Activated CD4-positive, alpha-beta T cell treated with anti-CD3 and anti-CD28 coated beads for 36 hours (primary cell): ENCODE data around the gene INMT. TPM values are rescaled to one million over a fixed set of nuclear protein-coding genes. Genes with fewer than 3 reads are reported as not detected.

Source experiments
- ATAC-seq: fragments of 200-7000 bp; cut with Tn5 transposase; one replicate; pipeline ENCODE4 v1.10.0; 2021; ENCODE audit warnings: mild to moderate bottlenecking, moderate library complexity
- CTCF ChIA-PET: fragments of 350-600 bp; sonication (Branson Sonifier 250); formaldehyde crosslinking; loops from one replicate; lab custom pipeline; 2021; ENCODE audit warnings: antibody characterized with exemption; lab: Charles Lee
- POLR2A ChIA-PET: fragments of 350-600 bp; sonication (Branson Sonifier 250); formaldehyde crosslinking; loops from one replicate; lab custom pipeline; 2021; ENCODE audit warnings: antibody characterized with exemption, inconsistent platforms; lab: Charles Lee
- DNase-seq: peaks from one replicate; pipeline ENCODE4 v3.0.0-alpha.2; 2020
- H3K27ac Mint-ChIP-seq: one replicate; pipeline ENCODE4 v1.8.0; 2021; ENCODE audit warnings: mixed read lengths
- H3K27me3 Mint-ChIP-seq: one replicate; pipeline ENCODE4 v1.8.0; 2021; ENCODE audit warnings: mixed read lengths
- H3K36me3 Mint-ChIP-seq: one replicate; pipeline ENCODE4 v1.8.0; 2021; ENCODE audit warnings: low read depth, mixed read lengths
- H3K4me1 Mint-ChIP-seq: one replicate; pipeline ENCODE4 v1.8.0; 2021; ENCODE audit warnings: mixed read lengths
- H3K4me3 Mint-ChIP-seq: one replicate; pipeline ENCODE4 v1.8.0; 2021; ENCODE audit warnings: mild to moderate bottlenecking, moderate library complexity, mixed read lengths
- H3K9me3 Mint-ChIP-seq: one replicate; pipeline ENCODE4 v1.8.0; 2021; ENCODE audit warnings: low read depth, mixed read lengths
- intact Hi-C, 2 experiments: fragments of 100-400 bp; cut with DNase I in 1 of 2; cut with micrococcal nuclease in 1 of 2; formaldehyde crosslinking; loops; one replicate each; pipeline versions ENCODE4 v1.14.2 to v1.15.1; 2022 to 2024; cut with DNase I, micrococcal nuclease
- total RNA-seq, 2 experiments: library from RNA; stranded (reverse); gene quantifications; one replicate each; pipeline ENCODE4 v1.2.3, GENCODE V29; 2021

Gene INMT
- total RNA-seq, 2 experiments from 2014 or later = 0.07 to 0.09 TPM

DNA sequence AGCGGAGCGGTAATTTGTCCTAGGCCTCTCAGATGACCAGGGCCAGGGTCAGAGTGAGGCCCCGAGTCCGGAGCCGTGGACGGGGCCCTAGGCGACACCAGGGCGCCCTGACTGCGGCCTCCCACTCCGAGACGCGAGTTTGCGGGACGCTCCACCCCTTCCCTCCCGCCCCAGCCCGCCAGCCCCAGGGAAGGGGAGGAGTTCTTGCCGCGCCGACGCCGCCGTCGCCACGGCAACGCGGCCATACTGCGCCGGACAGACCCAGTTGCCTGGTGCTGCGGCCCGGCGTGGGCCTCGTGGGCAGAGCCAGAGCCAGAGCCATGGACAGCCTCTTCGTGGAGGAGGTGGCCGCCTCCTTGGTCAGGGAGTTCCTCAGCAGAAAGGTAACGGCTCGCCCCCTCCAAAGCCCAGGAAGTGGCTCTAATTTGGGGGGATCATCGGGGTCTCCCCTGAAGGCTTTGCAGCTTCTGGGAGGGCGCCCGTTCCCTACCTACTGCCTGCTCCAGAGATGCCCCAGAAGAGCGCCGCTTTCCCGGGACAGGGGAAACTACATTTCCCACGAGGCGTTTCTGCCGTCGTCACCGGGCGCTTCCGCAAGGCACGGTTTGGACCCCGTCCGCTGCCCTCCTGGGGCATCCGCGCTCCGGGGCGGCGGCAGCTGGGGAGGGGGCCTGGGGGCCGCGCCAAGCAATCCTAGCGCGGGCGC lies 19.4 kb downstream of the INMT start, which contains the start of gene MINDY4:
Gene MINDY4 (plus strand): TSS at position 244 of the 706 bp plus-strand sequence. CDS start 77 bp downstream, at position 321.
- ChIA-PET CTCF (no interaction called here), POLR2A (no interaction called here)
- H3K4me3 Mint-ChIP-seq = peak within 1 kb of the TSS; percentile 75

DNA sequence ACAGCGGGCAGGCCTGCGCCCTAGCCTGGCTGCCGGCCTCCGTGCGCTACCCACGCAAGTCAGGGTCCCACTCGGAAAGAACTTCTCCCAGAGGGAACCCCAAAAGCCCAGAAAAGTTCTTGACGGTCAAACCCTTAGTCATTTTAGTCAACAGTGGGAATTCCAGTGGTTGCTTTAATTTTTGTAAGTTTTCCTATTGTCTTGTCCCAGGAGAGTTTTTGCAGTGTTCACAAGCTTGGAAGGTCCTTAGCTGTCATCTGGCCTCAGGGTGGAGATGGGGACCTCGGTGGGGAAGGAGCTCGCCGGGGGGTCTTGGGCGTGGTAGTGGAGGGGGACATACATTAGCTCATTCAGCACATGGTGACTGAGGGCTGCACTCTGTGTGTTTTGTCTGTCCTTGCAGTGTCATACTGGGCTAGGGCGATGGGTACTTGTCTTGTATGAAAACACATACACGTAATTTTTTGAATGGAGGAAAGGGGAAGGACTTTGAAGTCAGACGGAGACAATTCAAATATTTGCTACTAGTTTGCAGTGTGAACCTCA lies 20.0 kb downstream of the INMT start:
- CTCF ChIA-PET = interaction anchor here (0.6 to 2.0 kb wide), 2 partner anchors 32 to 64 kb away, joined by 4 to 5 read pairs; no protein-coding TSS in a partner anchor
- intact Hi-C loops = loop anchor here in 1 of 2 experiments (1.0 to 10.0 kb wide), 4 partner anchors 45 to 1723 kb away; partner anchors contain the start of genes AVL9, GARS1, LSM5 and ZNRF2
- Mint-ChIP-seq H3K4me3 (peak overlapping the region; percentile 75), H3K9me3 (no peaks in the 10 kb centered on the region), H3K36me3 (no peaks in the 10 kb centered on the region), H3K27ac (peak overlapping the region; percentile 74), H3K27me3 (no peaks in the 10 kb centered on the region), H3K4me1 (peaks cover 11% of the 10 kb centered on the region)
- peak; percentile 30 for DNase-seq
- ATAC-seq = peak; percentile 59
- POLR2A ChIA-PET = no interaction called here

More for the DNA sequence above, 19.4 kb downstream of the INMT start, which contains the start of gene MINDY4:
- no peaks in the 10 kb centered on the region for H3K9me3 Mint-ChIP-seq
- peaks cover 11% of the 10 kb centered on the region for H3K4me1 Mint-ChIP-seq
- intact Hi-C loops = loop anchor here in 1 of 2 experiments (1.0 to 10.0 kb wide), 4 partner anchors 44 to 1723 kb away; partner anchors contain the start of genes AVL9, GARS1, LSM5 and ZNRF2
- peak; percentile 96 for ATAC-seq
- peak; percentile 86 for DNase-seq
- no peaks in the 10 kb centered on the region for H3K27me3 Mint-ChIP-seq
- H3K27ac Mint-ChIP-seq = peak within 1 kb of the TSS; percentile 74
- H3K36me3 Mint-ChIP-seq = no peaks in the 10 kb centered on the region

GRCh38 chr7:30772984-30773383 lies 21.0 kb downstream of the INMT start:
- ChIA-PET POLR2A (no interaction called here), CTCF (interaction anchor here (0.6 to 2.0 kb wide), 2 partner anchors 33 to 65 kb away, joined by 4 to 5 read pairs; no protein-coding TSS in a partner anchor)
- H3K4me1 Mint-ChIP-seq = peaks cover 11% of the 10 kb centered on the region
- no peaks in the 10 kb centered on the region for H3K36me3 Mint-ChIP-seq
- no peaks in the 10 kb centered on the region for H3K27me3 Mint-ChIP-seq
- H3K9me3 Mint-ChIP-seq = no peaks in the 10 kb centered on the region
- DNase-seq = no peak
- intact Hi-C loops = loop anchor here in 1 of 2 experiments (10.0 kb wide), 1 partner anchor 1722 kb away; the partner anchor contains the start of genes AVL9 and LSM5
- H3K4me3 Mint-ChIP-seq = no peak overlapping the region
- no peak overlapping the region for H3K27ac Mint-ChIP-seq
- ATAC-seq = no peak

- Mint-ChIP-seq H3K27ac (no peak overlapping the region), H3K9me3 (no peaks in the 10 kb centered on the region), H3K4me1 (peaks cover 6% of the 10 kb centered on the region), H3K27me3 (no peaks in the 10 kb centered on the region), H3K4me3 (no peak overlapping the region), H3K36me3 (no peaks in the 10 kb centered on the region)
- ChIA-PET CTCF (interaction anchor here (0.7 kb wide), 1 partner anchor 73 kb away, joined by 3 read pairs; no protein-coding TSS in a partner anchor), POLR2A (no interaction called here)
- DNase-seq (no peak), ATAC-seq (no peak)
- intact Hi-C loops = loop anchor here in 1 of 2 experiments (10.0 kb wide), 1 partner anchor 1719 kb away; the partner anchor contains the start of genes AVL9 and LSM5
These were observed 24.1 kb downstream of the INMT start for GRCh38 chr7:30775992-30776391.

DNA sequence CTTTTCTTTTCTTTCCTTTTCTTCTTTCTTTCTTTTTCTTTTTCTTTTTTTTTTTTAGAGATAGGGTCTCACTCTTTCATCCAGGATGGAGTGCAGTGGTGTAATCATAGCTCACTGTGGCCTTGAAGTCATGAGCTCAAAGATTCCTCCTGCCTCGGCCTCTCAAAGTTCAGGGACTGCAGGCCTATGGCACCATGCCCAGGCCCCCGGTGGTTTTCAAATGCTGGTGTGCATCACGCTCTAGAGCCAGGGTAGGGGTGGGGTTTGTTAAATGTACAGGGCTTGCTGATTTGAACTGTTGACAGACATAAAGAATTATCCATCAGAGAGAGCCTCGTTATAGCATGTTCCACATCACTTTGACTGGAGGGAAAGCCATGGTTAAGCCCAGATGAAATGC lies 25.0 kb downstream of the INMT start:
- intact Hi-C loops = loop anchor here in 1 of 2 experiments (10.0 kb wide), 1 partner anchor 1718 kb away; the partner anchor contains the start of genes AVL9 and LSM5
- Mint-ChIP-seq H3K4me1 (peaks cover 5% of the 10 kb centered on the region), H3K27me3 (no peaks in the 10 kb centered on the region), H3K9me3 (no peaks in the 10 kb centered on the region), H3K27ac (no peak overlapping the region), H3K4me3 (no peak overlapping the region), H3K36me3 (peaks cover 2% of the 10 kb centered on the region)
- DNase-seq = no peak
- POLR2A ChIA-PET = no interaction called here
- ATAC-seq = no peak
- CTCF ChIA-PET = interaction anchor here (0.7 to 1.2 kb wide), 2 partner anchors 11 to 74 kb away, joined by 3 read pairs; no protein-coding TSS in a partner anchor

DNA sequence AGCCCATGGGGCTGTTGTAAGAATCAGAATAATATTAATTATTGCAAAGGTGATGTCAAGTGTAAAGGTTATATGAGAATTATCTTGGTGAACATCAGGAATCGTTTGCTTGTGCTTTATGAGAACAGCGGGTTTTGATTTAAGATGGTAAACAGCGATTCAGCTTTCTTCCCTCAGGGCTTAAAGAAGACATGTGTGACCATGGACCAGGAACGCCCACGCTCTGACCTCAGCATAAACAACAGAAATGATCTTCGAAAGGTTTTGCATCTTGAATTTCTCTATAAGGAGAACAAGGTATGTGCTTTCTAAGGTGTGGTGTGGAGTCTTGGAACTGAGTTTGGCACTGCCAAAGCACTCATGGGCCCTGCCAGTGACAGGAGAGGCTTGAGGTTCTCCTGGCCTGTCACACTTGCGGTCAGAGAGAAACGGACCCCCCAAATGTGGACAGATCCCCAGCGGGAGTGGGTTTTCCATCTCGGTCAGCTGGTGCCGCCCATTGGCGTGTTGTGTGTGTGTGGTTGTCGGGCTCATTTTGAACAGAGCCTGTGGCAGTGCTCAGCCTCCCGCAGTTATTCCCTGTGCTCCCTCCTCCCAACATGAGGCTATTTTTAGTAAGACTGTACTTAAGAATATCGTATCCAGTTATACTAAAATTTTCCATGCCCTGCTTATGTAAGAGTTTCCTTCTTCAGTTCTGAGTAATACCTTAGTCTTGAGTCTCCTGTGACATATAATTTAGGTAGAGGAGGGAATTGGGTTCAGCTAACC lies 26.5 kb downstream of the INMT start:
- POLR2A ChIA-PET = no interaction called here
- intact Hi-C loops = loop anchor here in 1 of 2 experiments (10.0 kb wide), 1 partner anchor 1716 kb away; the partner anchor contains the start of genes AVL9 and LSM5
- peaks cover 12% of the 10 kb centered on the region for H3K36me3 Mint-ChIP-seq
- H3K9me3 Mint-ChIP-seq = no peaks in the 10 kb centered on the region
- H3K27me3 Mint-ChIP-seq = no peaks in the 10 kb centered on the region
- CTCF ChIA-PET = interaction anchor here (0.7 to 1.2 kb wide), 3 partner anchors 9 to 34 kb away, joined by 3 read pairs; no protein-coding TSS in a partner anchor
- H3K4me1 Mint-ChIP-seq = peaks cover 2% of the 10 kb centered on the region
- DNase-seq = no peak
- no peak overlapping the region for H3K4me3 Mint-ChIP-seq
- no peak for ATAC-seq
- no peak overlapping the region for H3K27ac Mint-ChIP-seq

DNA sequence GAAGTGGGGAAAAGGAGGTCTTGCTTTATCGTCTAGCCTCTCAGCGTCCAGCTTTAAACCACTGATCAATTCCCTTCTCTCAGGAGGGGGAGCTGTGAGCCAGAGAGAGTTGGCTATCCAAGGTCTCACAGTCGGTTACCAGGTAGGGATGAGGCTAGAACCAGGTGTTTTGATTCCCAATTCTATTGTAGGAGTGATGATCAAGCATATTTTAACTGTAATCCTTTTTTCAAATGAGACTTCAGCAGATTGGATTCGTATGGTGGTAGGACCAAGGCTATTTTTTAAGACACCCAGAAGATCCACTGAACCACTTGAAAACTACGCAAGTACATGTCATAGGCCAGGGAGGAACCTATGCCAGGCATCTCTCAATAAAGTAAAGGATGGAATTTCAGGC lies 27.6 kb downstream of the INMT start:
- H3K27ac Mint-ChIP-seq = no peak overlapping the region
- peaks cover 2% of the 10 kb centered on the region for H3K4me1 Mint-ChIP-seq
- no peak for ATAC-seq
- no peak overlapping the region for H3K4me3 Mint-ChIP-seq
- intact Hi-C loops = loop anchor here in 1 of 2 experiments (10.0 kb wide), 1 partner anchor 1715 kb away; the partner anchor contains the start of genes AVL9 and LSM5
- CTCF ChIA-PET = no interaction called here
- peaks cover 12% of the 10 kb centered on the region for H3K36me3 Mint-ChIP-seq
- no peaks in the 10 kb centered on the region for H3K27me3 Mint-ChIP-seq
- POLR2A ChIA-PET = no interaction called here
- H3K9me3 Mint-ChIP-seq = no peaks in the 10 kb centered on the region
- no peak for DNase-seq

- Mint-ChIP-seq H3K9me3 (no peaks in the 10 kb centered on the region), H3K4me1 (peaks cover 2% of the 10 kb centered on the region), H3K4me3 (no peak overlapping the region), H3K27me3 (no peaks in the 10 kb centered on the region), H3K27ac (no peak overlapping the region), H3K36me3 (peaks cover 12% of the 10 kb centered on the region)
- DNase-seq = no peak
- intact Hi-C loops = no loop called here
- no peak for ATAC-seq
- ChIA-PET CTCF (no interaction called here), POLR2A (no interaction called here)
These were observed 29.0 kb downstream of the INMT start for GRCh38 chr7:30780941-30781340.

- ChIA-PET CTCF (no interaction called here), POLR2A (no interaction called here)
- peaks cover 2% of the 10 kb centered on the region for H3K4me1 Mint-ChIP-seq
- no peaks in the 10 kb centered on the region for H3K9me3 Mint-ChIP-seq
- no peaks in the 10 kb centered on the region for H3K27me3 Mint-ChIP-seq
- DNase-seq (no peak), ATAC-seq (no peak)
- no peak overlapping the region for H3K27ac Mint-ChIP-seq
- peaks cover 12% of the 10 kb centered on the region for H3K36me3 Mint-ChIP-seq
- intact Hi-C loops = no loop called here
- H3K4me3 Mint-ChIP-seq = no peak overlapping the region
These were observed 30.8 kb downstream of the INMT start for GRCh38 chr7:30782690-30783089.

- CTCF ChIA-PET = no interaction called here
- ATAC-seq = no peak
These were observed 33.9 kb downstream of the INMT start for GRCh38 chr7:30785786-30786185.

DNA sequence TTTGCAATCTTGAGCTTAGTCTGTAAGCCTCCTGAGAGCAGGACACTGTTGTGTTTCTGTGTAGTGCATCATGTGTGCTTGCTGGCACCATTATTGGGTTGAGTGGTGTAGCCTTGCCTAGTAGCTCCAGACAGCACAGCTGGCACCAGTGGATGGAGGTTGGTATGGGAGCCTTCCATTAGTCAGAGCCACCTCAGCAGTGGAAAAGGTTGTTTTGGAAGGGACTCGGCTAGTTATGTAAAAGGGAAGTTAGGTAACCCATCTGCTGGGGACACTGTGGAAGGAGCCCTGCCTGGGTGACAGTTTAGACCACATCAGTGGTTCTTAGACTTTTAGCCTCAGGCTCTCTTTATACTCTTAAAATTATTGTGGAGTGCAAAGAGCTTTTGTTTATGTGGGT lies 35.6 kb downstream of the INMT start:
- ChIA-PET CTCF (no interaction called here), POLR2A (no interaction called here)
- ATAC-seq = no peak
- no peak overlapping the region for H3K27ac Mint-ChIP-seq
- intact Hi-C loops = no loop called here
- peaks cover 5% of the 10 kb centered on the region for H3K36me3 Mint-ChIP-seq
- DNase-seq = no peak
- no peaks in the 10 kb centered on the region for H3K27me3 Mint-ChIP-seq
- no peak overlapping the region for H3K4me3 Mint-ChIP-seq
- H3K9me3 Mint-ChIP-seq = no peaks in the 10 kb centered on the region
- no peaks in the 10 kb centered on the region for H3K4me1 Mint-ChIP-seq

More at GRCh38 chr7:30785786-30786185, 33.9 kb downstream of the INMT start:
- Mint-ChIP-seq H3K4me1 (no peaks in the 10 kb centered on the region), H3K27me3 (no peaks in the 10 kb centered on the region), H3K27ac (no peak overlapping the region), H3K9me3 (no peaks in the 10 kb centered on the region), H3K4me3 (no peak overlapping the region), H3K36me3 (peaks cover 12% of the 10 kb centered on the region)
- DNase-seq = no peak
- intact Hi-C loops = no loop called here
- POLR2A ChIA-PET = no interaction called here
